ENCODE data around the gene MLPH. TPM values are rescaled to one million over a fixed set of nuclear protein-coding genes. Genes with fewer than 3 reads are reported as not detected.

Gene MLPH
- total and polyA plus RNA-seq, 9 of the 15 experiments (the other 6 are each of a cell fraction or from before 2014, with no cell fraction given) = 0.22 TPM; not detected in 8

DNA sequence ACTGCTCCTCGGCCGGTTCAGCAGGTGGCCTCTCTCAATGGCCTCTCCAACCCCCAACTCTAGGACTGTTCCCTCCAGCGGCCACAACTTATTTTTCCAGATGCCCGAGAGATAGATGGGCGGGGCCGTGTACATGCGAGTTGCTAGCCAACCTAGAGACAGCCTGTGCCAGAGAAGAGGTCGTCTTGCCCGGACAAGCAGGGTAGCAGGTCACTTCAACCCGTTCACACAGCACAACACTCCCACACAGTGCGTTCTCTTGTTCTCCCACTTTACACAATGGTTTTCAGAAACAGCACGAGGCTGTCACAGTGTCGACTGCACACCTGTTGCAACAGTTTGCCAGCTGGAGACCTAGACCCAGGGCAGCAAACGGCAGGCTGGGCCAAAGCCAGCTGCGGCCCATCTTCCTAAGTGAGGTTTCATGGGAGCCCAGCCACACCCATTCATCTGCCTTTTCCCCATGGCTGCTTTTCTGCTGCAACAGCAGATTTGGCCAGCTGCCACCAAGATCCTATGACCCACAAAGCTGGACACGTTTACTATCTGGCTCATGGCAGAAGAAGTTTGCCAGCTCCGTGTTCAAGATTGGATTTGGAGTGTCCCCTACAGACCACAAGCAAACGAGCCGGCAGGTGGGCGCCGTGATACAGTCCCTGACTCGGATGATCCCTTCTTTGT is 72.0 kb downstream of the MLPH start (continued):
- TF ChIP-seq POU5F1 (IDR thresholded peaks at IDR 0.05; ENCODE audit: borderline replicate concordance, low read depth, low read length, partially characterized antibody) (no peak), MCM7 (IDR thresholded peaks at IDR 0.05) (no peak), ZNF146 (CRISPR knock-in tag; IDR thresholded peaks at IDR 0.05; ENCODE audit: unreplicated experiment) (no peak), ARID2 (IDR thresholded peaks at IDR 0.05) (no peak), JUNB (CRISPR knock-in tag; conservative IDR thresholded peaks at IDR 0.05) (no peak), C11orf30 (IDR thresholded peaks at IDR 0.05; ENCODE audit: low read depth) (peak; percentile 65; the same call in 1 of the 2 replicates), ZNF316 (IDR thresholded peaks at IDR 0.05) (peak; percentile 39; the same call in 1 of the 2 replicates), TGIF2 (CRISPR knock-in tag; IDR thresholded peaks at IDR 0.05) (no peak), SRSF7 (optimal IDR thresholded peaks at IDR 0.05; ENCODE audit: low read depth, low read length) (no peak), MAFF (IDR thresholded peaks at IDR 0.05; ENCODE audit: low read length) (peak; percentile 19; the same call in 1 of the 2 replicates), PTTG1 (tag; IDR thresholded peaks at IDR 0.05; ENCODE audit: low read depth) (no peak), ILF3 (IDR thresholded peaks at IDR 0.05; ENCODE audit: borderline replicate concordance) (no peak), HNRNPK (IDR thresholded peaks at IDR 0.05; ENCODE audit: low read depth, low read length, poor library complexity, severe bottlenecking) (no peak), ZNF766 (CRISPR knock-in tag; conservative IDR thresholded peaks at IDR 0.05) (peak; percentile 96), NFIC (IDR thresholded peaks at IDR 0.05) (0 out of 2 replicates have a peak, but pooled peaks have one; percentile 27), ZNF408 (CRISPR knock-in tag; IDR thresholded peaks at IDR 0.05; ENCODE audit: low read depth) (no peak), NFIX (CRISPR knock-in tag; IDR thresholded peaks at IDR 0.05; ENCODE audit: low read depth) (no peak), ZNF785 (CRISPR knock-in tag; IDR thresholded peaks at IDR 0.05) (no peak), E2F3 (CRISPR knock-in tag; IDR thresholded peaks at IDR 0.05) (no peak), CHD1 (IDR thresholded peaks at IDR 0.05; ENCODE audit: low read length) (no peak), ZNF311 (CRISPR knock-in tag; IDR thresholded peaks at IDR 0.05) (no peak), MAFG (tag; conservative IDR thresholded peaks at IDR 0.05) (peak; percentile 83), RFX5 (IDR thresholded peaks at IDR 0.05; ENCODE audit: low read depth, low read length) (no peak), ETV1 (tag; conservative IDR thresholded peaks at IDR 0.05; ENCODE audit: low read depth) (no peak), SMAD4 (CRISPR knock-in tag; conservative IDR thresholded peaks at IDR 0.05) (no peak)
- TF ChIP-seq, protein P1, sequence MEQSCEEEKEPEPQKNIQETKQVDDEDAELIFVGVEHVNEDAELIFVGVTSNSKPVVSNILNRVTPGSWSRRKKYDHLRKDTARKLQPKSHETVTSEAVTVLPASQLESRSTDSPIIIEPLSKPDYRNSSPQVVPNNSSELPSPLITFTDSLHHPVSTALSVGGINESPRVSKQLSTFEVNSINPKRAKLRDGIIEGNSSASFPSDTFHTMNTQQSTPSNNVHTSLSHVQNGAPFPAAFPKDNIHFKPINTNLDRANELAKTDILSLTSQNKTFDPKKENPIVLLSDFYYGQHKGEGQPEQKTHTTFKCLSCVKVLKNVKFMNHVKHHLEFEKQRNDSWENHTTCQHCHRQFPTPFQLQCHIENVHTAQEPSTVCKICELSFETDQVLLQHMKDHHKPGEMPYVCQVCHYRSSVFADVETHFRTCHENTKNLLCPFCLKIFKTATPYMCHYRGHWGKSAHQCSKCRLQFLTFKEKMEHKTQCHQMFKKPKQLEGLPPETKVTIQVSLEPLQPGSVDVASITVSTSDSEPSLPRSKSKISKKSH (CRISPR knock-in tag; IDR thresholded peaks at IDR 0.05) = no peak
- TF ChIP-seq, protein P2, sequence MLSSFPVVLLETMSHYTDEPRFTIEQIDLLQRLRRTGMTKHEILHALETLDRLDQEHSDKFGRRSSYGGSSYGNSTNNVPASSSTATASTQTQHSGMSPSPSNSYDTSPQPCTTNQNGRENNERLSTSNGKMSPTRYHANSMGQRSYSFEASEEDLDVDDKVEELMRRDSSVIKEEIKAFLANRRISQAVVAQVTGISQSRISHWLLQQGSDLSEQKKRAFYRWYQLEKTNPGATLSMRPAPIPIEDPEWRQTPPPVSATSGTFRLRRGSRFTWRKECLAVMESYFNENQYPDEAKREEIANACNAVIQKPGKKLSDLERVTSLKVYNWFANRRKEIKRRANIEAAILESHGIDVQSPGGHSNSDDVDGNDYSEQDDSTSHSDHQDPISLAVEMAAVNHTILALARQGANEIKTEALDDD (IDR thresholded peaks at IDR 0.05) = no peak
- TF ChIP-seq, protein P3, sequence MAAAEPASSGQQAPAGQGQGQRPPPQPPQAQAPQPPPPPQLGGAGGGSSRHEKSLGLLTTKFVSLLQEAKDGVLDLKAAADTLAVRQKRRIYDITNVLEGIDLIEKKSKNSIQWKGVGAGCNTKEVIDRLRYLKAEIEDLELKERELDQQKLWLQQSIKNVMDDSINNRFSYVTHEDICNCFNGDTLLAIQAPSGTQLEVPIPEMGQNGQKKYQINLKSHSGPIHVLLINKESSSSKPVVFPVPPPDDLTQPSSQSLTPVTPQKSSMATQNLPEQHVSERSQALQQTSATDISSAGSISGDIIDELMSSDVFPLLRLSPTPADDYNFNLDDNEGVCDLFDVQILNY (CRISPR knock-in tag; IDR thresholded peaks at IDR 0.05) = no peak

Data from K562 (cell line).